WI38 (cell line): ENCODE results near the gene LIN7A.
A peak's percentile ranks its signal among the peaks of the same experiment; 100 is the strongest.

ENCODE experiments used
- H3K4me3 ChIP-seq: 2 replicates; pipeline ENCODE4 v1.5.1; 2011; ENCODE audit warnings: low read depth, mild to moderate bottlenecking, control low read depth, low read length
- TF ChIP-seq, protein P1 (sequence below): IDR thresholded peaks from 2 replicates; pipeline ENCODE4 v1.5.1; 2012; ENCODE audit warnings: low read depth, mild to moderate bottlenecking, control low read depth, low read length

Gene LIN7A, protein sequence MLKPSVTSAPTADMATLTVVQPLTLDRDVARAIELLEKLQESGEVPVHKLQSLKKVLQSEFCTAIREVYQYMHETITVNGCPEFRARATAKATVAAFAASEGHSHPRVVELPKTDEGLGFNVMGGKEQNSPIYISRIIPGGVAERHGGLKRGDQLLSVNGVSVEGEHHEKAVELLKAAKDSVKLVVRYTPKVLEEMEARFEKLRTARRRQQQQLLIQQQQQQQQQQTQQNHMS

DNA sequence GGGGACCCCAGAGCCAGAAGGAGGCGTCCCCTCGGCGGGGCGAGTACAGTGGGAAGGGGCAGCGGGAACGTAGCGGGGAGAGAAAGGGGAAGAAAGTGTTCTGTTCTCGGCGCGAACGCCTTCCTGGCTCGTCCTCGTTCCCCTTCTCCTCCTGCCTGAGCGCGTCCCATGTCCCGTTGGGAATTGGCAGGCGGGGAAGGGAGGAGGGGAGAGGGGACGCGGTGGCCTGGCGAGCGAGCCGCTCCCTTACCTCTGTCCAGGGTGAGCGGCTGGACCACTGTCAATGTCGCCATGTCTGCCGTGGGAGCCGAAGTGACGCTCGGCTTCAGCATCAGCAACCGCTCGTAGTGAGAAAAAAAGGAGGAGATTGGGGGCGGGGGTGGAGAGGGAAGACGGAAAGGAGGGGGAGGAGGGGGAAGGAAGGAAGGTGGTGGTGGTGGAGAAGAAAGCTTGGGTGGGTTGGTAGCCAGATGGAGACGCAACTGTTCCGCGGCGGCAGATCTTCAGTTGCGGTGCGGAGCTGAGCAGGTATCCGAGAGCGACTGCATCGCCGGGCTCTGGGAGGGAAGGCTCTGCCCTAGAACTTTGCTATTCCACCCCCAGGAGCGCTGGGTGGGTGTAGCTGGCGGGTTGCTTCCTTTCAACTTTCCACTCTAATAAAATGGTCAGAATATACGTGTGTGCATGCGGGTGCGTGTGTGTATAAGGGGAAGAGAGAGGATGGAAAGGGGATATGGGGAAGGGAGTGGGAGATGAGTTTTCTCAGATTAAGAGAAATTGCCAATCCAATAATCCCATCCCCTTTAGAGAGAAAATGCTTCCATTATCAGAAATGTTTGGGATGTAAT, at the start of gene LIN7A:
LIN7A (minus strand) TSS at position 544 of the 848 bp plus-strand sequence; CDS start at position 332, 212 bp downstream.
- peak within 1 kb of the TSS; percentile 79 for H3K4me3 ChIP-seq
- TF ChIP-seq, protein P1, sequence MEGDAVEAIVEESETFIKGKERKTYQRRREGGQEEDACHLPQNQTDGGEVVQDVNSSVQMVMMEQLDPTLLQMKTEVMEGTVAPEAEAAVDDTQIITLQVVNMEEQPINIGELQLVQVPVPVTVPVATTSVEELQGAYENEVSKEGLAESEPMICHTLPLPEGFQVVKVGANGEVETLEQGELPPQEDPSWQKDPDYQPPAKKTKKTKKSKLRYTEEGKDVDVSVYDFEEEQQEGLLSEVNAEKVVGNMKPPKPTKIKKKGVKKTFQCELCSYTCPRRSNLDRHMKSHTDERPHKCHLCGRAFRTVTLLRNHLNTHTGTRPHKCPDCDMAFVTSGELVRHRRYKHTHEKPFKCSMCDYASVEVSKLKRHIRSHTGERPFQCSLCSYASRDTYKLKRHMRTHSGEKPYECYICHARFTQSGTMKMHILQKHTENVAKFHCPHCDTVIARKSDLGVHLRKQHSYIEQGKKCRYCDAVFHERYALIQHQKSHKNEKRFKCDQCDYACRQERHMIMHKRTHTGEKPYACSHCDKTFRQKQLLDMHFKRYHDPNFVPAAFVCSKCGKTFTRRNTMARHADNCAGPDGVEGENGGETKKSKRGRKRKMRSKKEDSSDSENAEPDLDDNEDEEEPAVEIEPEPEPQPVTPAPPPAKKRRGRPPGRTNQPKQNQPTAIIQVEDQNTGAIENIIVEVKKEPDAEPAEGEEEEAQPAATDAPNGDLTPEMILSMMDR, result no peak

DNA sequence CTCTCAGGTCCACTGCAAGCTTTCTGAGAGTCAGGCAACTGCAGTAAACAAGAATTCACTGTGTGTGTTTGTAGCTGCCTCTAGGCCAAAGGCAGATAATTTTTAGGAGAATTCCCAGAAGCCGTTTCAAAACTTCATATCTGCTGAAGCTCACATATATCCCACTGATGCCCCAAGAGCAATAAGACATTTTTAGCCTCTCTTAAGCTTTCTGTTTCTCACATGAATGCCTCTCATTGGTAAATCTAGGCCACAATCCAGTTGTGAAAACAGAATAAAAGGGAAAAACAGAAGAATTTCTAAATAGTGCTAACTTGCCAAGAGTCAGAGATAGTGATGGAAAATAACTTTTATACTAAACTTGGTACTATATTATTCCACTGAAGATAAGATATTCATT, 48.5 kb upstream of the LIN7A start:
- no peak overlapping the region for H3K4me3 ChIP-seq
- TF ChIP-seq, protein P1, result no peak

DNA sequence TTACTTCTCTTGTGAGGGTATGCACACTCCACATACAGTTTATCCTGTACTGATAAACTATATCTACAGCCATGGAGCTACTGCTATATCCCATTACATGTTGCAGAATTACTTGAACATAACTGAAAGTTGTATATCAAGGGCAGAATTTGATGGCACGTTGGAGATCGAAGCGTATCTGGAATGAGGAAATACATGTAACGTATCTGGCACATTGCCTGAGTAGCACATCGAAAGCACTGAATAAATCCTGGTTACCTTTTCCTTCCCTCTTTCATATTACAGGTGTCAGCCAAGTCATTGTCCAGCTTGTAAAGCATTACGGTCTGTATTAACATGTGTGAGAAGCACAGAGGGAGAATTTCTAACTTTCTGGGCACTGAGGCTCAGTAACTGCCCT, 42.1 kb upstream of the LIN7A start:
- TF ChIP-seq, protein P1, result no peak
- no peak overlapping the region for H3K4me3 ChIP-seq

DNA sequence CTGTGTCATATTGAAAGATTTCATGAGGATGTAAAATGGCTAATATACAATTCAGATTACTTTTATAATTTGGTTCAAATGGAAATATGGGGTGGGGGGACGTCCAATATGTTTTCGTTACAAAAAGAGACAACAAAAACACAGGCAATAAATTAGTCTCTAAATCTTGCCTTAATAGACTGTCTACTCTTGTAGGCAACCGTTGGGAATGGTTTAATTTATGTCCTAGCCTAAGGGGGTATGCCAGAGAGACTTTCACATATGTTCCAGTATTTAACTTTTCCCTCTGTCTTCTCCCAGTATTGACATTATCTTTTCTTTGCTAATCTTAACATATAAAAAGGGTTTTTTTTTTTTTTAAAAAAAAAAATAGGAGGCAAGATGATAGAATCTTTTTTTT, 41.5 kb upstream of the LIN7A start:
- no peak overlapping the region for H3K4me3 ChIP-seq
- TF ChIP-seq, protein P1, result no peak

DNA sequence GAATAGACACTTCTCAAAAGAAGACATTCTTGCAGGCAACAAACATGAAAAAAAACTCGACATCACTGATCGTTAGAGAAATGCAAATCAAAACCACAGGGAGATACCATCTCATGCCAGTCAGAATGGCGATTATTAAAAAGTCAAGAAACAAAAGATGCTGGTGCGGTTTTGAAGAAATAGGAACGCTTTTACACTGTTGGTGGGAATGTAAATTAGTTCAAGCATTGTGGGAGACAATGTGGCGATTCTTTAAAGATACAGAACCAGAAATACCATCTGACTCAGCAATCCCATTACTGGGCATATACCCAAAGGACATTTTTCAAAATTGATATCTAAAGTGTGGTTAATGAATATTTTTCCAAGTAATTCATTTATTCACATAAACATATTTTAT, 39.6 kb upstream of the LIN7A start:
- no peak overlapping the region for H3K4me3 ChIP-seq
- TF ChIP-seq, protein P1, result no peak

DNA sequence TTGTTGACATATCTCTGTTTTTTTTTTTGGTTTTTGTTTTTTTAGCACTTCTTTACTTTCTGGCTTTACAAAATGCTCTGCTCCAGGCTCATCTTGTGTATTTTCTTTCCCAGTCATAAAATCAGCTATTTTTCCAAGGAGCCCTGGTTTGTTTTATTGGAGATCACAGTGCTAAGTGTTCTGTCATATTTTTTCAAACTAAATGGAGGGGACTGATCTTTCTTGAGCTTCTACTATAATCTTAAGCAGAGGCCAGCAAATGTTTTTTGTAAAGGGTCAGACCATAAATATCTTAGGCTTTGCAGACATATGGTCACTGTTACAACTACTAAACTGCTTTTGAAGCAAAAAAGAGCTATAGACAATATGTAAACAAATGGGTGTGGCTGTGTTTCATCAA, 30.6 kb upstream of the LIN7A start:
- TF ChIP-seq, protein P1, result no peak
- H3K4me3 ChIP-seq, result no peak overlapping the region

DNA sequence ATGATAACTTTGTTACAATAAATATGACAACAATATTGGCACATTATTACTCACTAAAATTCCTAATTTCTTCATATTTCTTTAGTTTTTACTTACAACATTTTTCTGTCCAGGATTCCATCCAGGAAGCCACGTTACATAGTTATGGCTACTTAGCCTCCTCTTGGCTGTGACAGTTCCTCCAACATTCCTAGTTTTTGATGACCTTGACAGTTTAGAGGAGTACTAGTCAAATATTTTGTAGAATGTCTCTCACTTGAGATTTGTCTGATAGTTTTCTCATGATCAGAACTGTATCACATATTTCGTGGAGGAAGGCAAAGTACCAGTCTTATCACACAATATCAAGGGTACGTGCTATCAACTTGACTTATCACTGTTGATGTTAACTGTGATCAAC, 29.8 kb upstream of the LIN7A start:
- TF ChIP-seq, protein P1, result no peak
- no peak overlapping the region for H3K4me3 ChIP-seq
